HG03039 (cell line): ENCODE measurements around the gene VCY1B.
"Not testable (repeated sequence)": the region's sequence is repeated elsewhere in the genome, so short reads cannot be mapped to it uniquely, and the experiment has no call there.

Experiments used
- ATAC-seq: cut with Tn5 transposase; IDR thresholded peaks from one replicate; pipeline ENCODE4 v1.9.1; 2021; ENCODE audit warnings: mild to moderate bottlenecking, moderate library complexity; ENCODE audit not compliant: unreplicated experiment

Gene VCY1B

DNA sequence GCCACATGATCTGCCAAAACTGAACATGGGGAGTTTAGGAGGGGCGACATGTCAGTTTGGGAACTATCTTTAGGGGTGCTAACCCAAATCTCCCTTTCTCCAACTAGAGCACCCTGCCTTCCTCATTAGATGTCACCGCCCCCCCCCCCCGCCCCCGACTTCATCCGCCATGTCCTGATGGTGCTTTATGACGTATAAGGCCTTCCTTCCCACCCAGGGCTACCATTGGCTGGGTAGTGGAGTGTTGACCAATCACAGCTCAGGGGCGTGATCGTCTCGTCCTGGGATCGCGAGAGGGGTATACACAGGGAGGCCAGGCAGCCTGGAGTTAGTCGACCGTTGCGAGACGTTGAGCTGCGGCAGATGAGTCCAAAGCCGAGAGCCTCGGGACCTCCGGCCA, at the start of gene VCY1B:
Gene VCY1B (plus strand): TSS at position 301 of the 400 bp plus-strand sequence. CDS start 63 bp downstream, at position 364.
- not testable (repeated sequence) for ATAC-seq

DNA sequence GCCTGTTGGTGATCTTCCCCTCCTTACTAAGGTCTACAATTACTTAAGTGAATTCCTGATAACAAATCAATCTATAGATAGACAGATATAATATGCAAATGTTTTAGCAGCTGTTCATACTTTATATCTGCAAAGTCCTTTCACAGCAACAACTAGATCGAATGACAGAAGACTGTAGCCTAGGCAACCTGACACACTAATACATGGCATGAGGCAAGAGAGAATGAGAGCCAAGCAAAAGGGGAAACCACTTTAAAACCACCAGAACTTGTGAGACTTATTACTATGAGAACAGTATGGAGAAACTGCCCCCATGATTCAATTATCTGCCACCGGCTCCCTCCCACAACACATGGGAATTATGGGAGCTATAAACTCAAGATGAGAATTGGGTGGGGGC, 44.1 kb upstream of the VCY1B start:
- not testable (repeated sequence) for ATAC-seq

DNA sequence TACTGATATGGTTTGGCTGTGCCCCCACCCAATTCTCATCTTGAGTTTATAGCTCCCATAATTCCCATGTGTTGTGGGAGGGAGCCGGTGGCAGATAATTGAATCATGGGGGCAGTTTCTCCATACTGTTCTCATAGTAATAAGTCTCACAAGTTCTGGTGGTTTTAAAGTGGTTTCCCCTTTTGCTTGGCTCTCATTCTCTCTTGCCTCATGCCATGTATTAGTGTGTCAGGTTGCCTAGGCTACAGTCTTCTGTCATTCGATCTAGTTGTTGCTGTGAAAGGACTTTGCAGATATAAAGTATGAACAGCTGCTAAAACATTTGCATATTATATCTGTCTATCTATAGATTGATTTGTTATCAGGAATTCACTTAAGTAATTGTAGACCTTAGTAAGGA, 25.6 kb upstream of the VCY1B start:
- not testable (repeated sequence) for ATAC-seq

GRCh38 chrY:14085877-14086276, 29.9 kb downstream of the VCY1B start:
- ATAC-seq, result no peak
